K562 (cell line): ENCODE measurements around the gene KCNK3. TPM values are rescaled to one million over a fixed set of nuclear protein-coding genes. Genes with fewer than 3 reads are reported as not detected.
A peak's percentile ranks its signal among the peaks of the same experiment; 100 is the strongest.

Source experiments
- ATF1 ChIP-seq, 2 experiments: fragments of 450-650 bp in 1 of 2; IDR thresholded peaks; 2 replicates each; pipeline ENCODE4 v1.6.1; 2016; ENCODE audit warnings: missing compliant biosample characterization in 1 of 2, missing genetic modification characterization in 1 of 2
- COPS2 ChIP-seq: fragments of 450-650 bp; conservative IDR thresholded peaks from 2 replicates; pipeline ENCODE4 v1.6.1; 2016; ENCODE audit warnings: mild to moderate bottlenecking, moderate library complexity
- CREM ChIP-seq: IDR thresholded peaks from 2 replicates; pipeline ENCODE4 v1.6.1; 2014; ENCODE audit warnings: antibody characterized with exemption, low read depth
- EHMT2 ChIP-seq: fragments of 450-650 bp; IDR thresholded peaks from 2 replicates; pipeline ENCODE4 v1.6.1; 2018; ENCODE audit warnings: antibody characterized with exemption
- ELF4 ChIP-seq: fragments of 450-650 bp; formaldehyde crosslinking; IDR thresholded peaks from 2 replicates; pipeline ENCODE4 v1.4.0; 2022; ENCODE audit warnings: missing genetic modification characterization
- FOXJ2 ChIP-seq: fragments of 200-800 bp; sonication (Bioruptor generic); IDR thresholded peaks from 2 replicates; pipeline ENCODE4 v1.6.1; 2016; ENCODE audit warnings: missing genetic modification characterization, missing compliant biosample characterization
- GTF2A2 ChIP-seq: IDR thresholded peaks from 2 replicates; pipeline ENCODE4 v1.6.1; 2016; ENCODE audit warnings: mild to moderate bottlenecking, missing genetic modification characterization, missing compliant biosample characterization
- HCFC1 ChIP-seq: IDR thresholded peaks from 2 replicates; pipeline ENCODE4 v1.6.1; 2012; ENCODE audit warnings: low read depth, low read length, improper control_type of control experiment
- HDAC1 ChIP-seq, 2 experiments: fragments of 450-650 bp; IDR thresholded peaks; 2 replicates each; pipeline ENCODE4 v1.6.1; 2016 to 2017; ENCODE audit warnings: inconsistent platforms in 1 of 2, mild to moderate bottlenecking in 1 of 2, moderate library complexity in 1 of 2
- HDAC2 ChIP-seq: fragments of 450-650 bp; IDR thresholded peaks from 2 replicates; pipeline ENCODE4 v1.6.1; 2016; ENCODE audit warnings: mild to moderate bottlenecking
- HNRNPUL1 ChIP-seq: fragments of 200-400 bp; formaldehyde crosslinking; IDR thresholded peaks from 2 replicates; pipeline ENCODE4 v1.6.1; 2017; ENCODE audit warnings: low read length
- MCM5 ChIP-seq: fragments of 450-650 bp; IDR thresholded peaks from 2 replicates; pipeline ENCODE4 v1.6.1; 2016; ENCODE audit warnings: low read depth
- PYGO2 ChIP-seq: fragments of 450-650 bp; IDR thresholded peaks from 2 replicates; pipeline ENCODE4 v1.6.1; 2016; ENCODE audit warnings: mild to moderate bottlenecking, missing genetic modification characterization, moderate library complexity, missing compliant biosample characterization
- SMARCE1 ChIP-seq: fragments of 450-650 bp; IDR thresholded peaks from 2 replicates; pipeline ENCODE4 v1.7.1; 2016; ENCODE audit warnings: mild to moderate bottlenecking
- SUPT5H ChIP-seq: fragments of 450-650 bp; IDR thresholded peaks from 2 replicates; pipeline ENCODE4 v1.6.1; 2016
- ZFPM2 ChIP-seq: fragments of 250-450 bp; sonication (Bioruptor Pico); IDR thresholded peaks from 2 replicates; pipeline ENCODE4 v1.5.1; 2022; ENCODE audit warnings: mild to moderate bottlenecking
- ZNF217 ChIP-seq: sonication (generic); formaldehyde crosslinking; IDR thresholded peaks from 2 replicates; pipeline ENCODE4 v1.8.0; 2022; ENCODE audit warnings: mild to moderate bottlenecking, missing genetic modification reagents
- polyA plus RNA-seq, 8 experiments: library from polyadenylated mRNA; depleted of rRNA in 4 of 8; stranded (reverse) in 5 of 8; unstranded in 3 of 8; fragments of >200 nt; fragmentation: Nextera tagmentation in 2 of 8; fragmentation: Illumina TruSeq in 1 of 8; extraction: Ambion mirVana in 2 of 8; extraction: Trizol in 1 of 8; gene quantifications; 2 replicates each; pipeline versions ENCODE4 v1.2.1 to v1.2.3, GENCODE V29; 2011 to 2014; ENCODE audit warnings: inconsistent platforms in 1 of 8, missing spikeins in 1 of 8
- total RNA-seq, 7 experiments: library from RNA; depleted of rRNA in 6 of 7; stranded (reverse); fragments of >200 nt in 6 of 7; fragmentation: Illumina TruSeq in 2 of 7; extraction: Trizol in 2 of 7; gene quantifications; 2 replicates each; pipeline versions ENCODE4 v1.2.1 to v1.2.3, GENCODE V29; 2011 to 2021; ENCODE audit warnings: low replicate concordance in 1 of 7
- TF ChIP-seq, protein P1 (sequence below): fragments of 250-450 bp; sonication (Bioruptor Pico); IDR thresholded peaks from 2 replicates; pipeline ENCODE4 v1.4.0; 2020
- TF ChIP-seq, protein P2 (sequence below): IDR thresholded peaks from 2 replicates; pipeline ENCODE4 v1.6.1; 2012; ENCODE audit warnings: low read depth, low read length, improper control_type of control experiment, borderline replicate concordance
- TF ChIP-seq, protein P3 (sequence below): sonication (generic); formaldehyde crosslinking; IDR thresholded peaks from 2 replicates; pipeline ENCODE4 v1.5.0; 2020; ENCODE audit warnings: missing genetic modification reagents

KCNK3 gene
- total and polyA plus RNA-seq, 9 of the 15 experiments (the other 6 are each of a cell fraction or from before 2014, with no cell fraction given) = 0.01 to 0.20 (median 0.07) TPM; not detected in 5

DNA sequence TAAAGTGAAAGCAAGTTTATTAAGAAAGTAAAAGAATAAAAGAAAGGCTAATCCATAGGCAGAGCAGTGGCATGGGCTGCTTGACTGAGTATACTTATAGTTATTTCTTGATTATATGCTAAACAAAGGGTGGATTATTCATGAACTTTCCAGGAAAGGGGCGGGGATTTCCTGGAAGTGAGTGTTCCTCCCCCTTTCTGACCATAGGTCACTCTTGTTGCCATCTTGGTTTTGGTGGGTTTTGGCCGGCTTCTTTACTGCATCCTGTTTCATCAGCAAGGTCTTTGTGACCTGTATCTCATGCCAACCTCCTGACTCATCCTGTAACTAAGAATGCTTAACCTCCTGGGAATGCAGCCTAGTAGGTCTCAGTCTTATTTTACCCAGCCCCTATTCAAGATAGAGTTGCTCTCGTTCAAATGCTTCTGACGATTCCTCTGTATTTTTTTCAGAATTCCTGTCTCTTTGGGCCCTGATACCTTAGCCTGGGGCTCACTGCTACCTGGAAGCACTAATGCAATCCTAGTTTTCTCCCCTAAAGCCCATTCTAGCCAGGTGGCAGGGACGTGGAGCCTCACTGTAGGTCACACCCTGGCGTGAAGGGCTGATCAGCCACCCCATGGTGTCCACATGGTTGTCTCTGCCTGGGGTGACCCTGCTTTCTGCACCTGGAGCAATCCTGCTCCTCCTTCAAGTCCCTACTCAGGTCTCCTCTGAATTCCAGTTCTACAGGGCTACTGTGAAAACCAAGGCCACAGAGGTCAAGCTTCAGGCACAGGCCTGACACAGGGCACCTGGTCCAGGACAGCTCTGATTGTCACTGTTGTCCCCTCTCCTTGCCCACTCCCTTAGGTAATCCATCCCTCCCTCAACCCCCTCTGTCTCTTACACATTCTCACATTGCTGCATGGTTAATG, 65.6 kb downstream of the KCNK3 start (continued):
- TF ChIP-seq, protein P1, sequence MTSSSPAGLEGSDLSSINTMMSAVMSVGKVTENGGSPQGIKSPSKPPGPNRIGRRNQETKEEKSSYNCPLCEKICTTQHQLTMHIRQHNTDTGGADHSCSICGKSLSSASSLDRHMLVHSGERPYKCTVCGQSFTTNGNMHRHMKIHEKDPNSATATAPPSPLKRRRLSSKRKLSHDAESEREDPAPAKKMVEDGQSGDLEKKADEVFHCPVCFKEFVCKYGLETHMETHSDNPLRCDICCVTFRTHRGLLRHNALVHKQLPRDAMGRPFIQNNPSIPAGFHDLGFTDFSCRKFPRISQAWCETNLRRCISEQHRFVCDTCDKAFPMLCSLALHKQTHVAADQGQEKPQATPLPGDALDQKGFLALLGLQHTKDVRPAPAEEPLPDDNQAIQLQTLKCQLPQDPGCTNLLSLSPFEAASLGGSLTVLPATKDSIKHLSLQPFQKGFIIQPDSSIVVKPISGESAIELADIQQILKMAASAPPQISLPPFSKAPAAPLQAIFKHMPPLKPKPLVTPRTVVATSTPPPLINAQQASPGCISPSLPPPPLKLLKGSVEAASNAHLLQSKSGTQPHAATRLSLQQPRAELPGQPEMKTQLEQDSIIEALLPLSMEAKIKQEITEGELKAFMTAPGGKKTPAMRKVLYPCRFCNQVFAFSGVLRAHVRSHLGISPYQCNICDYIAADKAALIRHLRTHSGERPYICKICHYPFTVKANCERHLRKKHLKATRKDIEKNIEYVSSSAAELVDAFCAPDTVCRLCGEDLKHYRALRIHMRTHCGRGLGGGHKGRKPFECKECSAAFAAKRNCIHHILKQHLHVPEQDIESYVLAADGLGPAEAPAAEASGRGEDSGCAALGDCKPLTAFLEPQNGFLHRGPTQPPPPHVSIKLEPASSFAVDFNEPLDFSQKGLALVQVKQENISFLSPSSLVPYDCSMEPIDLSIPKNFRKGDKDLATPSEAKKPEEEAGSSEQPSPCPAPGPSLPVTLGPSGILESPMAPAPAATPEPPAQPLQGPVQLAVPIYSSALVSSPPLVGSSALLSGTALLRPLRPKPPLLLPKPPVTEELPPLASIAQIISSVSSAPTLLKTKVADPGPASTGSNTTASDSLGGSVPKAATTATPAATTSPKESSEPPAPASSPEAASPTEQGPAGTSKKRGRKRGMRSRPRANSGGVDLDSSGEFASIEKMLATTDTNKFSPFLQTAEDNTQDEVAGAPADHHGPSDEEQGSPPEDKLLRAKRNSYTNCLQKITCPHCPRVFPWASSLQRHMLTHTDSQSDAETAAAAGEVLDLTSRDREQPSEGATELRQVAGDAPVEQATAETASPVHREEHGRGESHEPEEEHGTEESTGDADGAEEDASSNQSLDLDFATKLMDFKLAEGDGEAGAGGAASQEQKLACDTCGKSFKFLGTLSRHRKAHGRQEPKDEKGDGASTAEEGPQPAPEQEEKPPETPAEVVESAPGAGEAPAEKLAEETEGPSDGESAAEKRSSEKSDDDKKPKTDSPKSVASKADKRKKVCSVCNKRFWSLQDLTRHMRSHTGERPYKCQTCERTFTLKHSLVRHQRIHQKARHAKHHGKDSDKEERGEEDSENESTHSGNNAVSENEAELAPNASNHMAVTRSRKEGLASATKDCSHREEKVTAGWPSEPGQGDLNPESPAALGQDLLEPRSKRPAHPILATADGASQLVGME (CRISPR knock-in tag) = 0 out of 2 replicates have a peak, but pooled peaks have one; percentile 39
- TF ChIP-seq MCM5 (no peak), PYGO2 (tag) (peak; percentile 70), ELF4 (no peak), HDAC2 (peak; percentile 50; the same call in 1 of the 2 replicates), HDAC1 (IDR thresholded peaks at IDR 0.05) (no peak), HNRNPUL1 (no peak), EHMT2 (peak; percentile 77), HCFC1 (no peak), CREM (peak; percentile 66), ZNF217 (CRISPR knock-in tag) (no peak), SUPT5H (peak; percentile 54; the same call in 1 of the 2 replicates), GTF2A2 (tag) (no peak; the same call in none of the 2 replicates), ZFPM2 (no peak), FOXJ2 (tag) (peak; percentile 80), SMARCE1 (peak; percentile 80; the same call in 1 of the 2 replicates), COPS2 (no peak), ATF1 (CRISPR knock-in tag; IDR thresholded peaks at IDR 0.05) (no peak), ATF1 (tag; IDR thresholded peaks at IDR 0.05) (peak; percentile 75; the same call in 1 of the 2 replicates)
- TF ChIP-seq, protein P2, sequence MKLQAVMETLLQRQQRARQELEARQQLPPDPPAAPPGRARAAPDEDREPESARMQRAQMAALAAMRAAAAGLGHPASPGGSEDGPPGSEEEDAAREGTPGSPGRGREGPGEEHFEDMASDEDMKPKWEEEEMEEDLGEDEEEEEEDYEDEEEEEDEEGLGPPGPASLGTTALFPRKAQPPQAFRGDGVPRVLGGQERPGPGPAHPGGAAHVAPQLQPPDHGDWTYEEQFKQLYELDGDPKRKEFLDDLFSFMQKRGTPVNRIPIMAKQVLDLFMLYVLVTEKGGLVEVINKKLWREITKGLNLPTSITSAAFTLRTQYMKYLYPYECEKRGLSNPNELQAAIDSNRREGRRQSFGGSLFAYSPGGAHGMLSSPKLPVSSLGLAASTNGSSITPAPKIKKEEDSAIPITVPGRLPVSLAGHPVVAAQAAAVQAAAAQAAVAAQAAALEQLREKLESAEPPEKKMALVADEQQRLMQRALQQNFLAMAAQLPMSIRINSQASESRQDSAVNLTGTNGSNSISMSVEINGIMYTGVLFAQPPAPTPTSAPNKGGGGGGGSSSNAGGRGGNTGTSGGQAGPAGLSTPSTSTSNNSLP = no peak
- TF ChIP-seq, protein P3, sequence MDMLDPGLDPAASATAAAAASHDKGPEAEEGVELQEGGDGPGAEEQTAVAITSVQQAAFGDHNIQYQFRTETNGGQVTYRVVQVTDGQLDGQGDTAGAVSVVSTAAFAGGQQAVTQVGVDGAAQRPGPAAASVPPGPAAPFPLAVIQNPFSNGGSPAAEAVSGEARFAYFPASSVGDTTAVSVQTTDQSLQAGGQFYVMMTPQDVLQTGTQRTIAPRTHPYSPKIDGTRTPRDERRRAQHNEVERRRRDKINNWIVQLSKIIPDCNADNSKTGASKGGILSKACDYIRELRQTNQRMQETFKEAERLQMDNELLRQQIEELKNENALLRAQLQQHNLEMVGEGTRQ (CRISPR knock-in tag) = no peak
